ENCODE data around the gene GPN2. TPM values are rescaled to one million over a fixed set of nuclear protein-coding genes. Genes with fewer than 3 reads are reported as not detected.
A peak's percentile ranks its signal among the peaks of the same experiment; 100 is the strongest.

GPN2 gene
- total and polyA plus RNA-seq, 9 of the 15 experiments (the other 6 are each of a cell fraction or from before 2014, with no cell fraction given): 9.9 to 58.8 (median 20.4) TPM

DNA sequence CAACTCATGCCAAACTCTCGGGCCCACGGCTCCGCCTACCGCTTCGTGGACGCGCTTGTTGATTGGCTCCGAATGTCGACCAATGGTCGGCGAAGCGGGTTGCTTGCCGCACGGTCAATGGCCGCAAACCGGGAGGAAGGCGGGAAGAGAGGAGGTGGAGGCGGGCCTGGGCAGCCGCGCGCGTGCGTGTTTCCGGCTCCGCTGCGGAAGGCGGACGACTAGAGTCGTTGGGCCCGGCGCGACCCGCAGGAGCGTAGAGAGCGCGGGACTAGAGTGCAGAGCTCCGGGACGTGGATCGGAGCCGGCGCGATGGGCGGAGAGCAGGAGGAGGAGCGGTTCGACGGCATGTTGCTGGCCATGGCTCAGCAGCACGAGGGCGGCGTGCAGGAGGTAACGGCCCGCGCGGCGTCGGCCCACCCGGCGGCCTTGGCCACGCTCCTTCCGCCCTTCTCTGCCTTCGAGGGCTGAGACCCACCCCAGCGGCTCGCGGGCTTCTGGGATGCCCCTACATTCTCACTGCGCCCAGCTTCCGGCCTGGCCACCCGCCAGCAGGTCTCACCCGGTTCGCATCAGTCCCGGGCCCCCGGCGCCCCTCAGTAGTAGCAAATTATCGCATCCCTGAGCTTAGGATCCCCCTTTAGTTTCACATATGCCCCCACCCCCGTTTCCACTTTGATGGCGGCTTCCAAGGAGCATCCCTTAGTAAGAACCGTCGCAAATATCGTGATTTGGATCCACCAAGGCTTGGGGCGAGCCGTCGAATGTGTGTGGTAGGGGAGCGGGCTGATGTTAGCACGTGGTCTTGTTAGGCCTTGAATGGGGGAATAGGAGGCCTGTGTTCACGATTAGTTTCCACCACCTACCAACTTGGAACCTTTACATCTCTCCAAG, 31.7 kb upstream of the GPN2 start, which contains the start of gene NUDC (continued):
- TF ChIP-seq, protein P1, sequence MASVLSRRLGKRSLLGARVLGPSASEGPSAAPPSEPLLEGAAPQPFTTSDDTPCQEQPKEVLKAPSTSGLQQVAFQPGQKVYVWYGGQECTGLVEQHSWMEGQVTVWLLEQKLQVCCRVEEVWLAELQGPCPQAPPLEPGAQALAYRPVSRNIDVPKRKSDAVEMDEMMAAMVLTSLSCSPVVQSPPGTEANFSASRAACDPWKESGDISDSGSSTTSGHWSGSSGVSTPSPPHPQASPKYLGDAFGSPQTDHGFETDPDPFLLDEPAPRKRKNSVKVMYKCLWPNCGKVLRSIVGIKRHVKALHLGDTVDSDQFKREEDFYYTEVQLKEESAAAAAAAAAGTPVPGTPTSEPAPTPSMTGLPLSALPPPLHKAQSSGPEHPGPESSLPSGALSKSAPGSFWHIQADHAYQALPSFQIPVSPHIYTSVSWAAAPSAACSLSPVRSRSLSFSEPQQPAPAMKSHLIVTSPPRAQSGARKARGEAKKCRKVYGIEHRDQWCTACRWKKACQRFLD (CRISPR knock-in tag; IDR thresholded peaks at IDR 0.05): peak; percentile 89; the same call in 1 of the 2 replicates
- TF ChIP-seq, protein P2, sequence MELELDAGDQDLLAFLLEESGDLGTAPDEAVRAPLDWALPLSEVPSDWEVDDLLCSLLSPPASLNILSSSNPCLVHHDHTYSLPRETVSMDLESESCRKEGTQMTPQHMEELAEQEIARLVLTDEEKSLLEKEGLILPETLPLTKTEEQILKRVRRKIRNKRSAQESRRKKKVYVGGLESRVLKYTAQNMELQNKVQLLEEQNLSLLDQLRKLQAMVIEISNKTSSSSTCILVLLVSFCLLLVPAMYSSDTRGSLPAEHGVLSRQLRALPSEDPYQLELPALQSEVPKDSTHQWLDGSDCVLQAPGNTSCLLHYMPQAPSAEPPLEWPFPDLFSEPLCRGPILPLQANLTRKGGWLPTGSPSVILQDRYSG (tag; conservative IDR thresholded peaks at IDR 0.05; ENCODE audit: low read depth): 0 out of 2 replicates have a peak, but pooled peaks have one; percentile 11
- peak; percentile 66; the same call in 1 of the 2 replicates for TF ChIP-seq KLF1 (tag; IDR thresholded peaks at IDR 0.05)
- TF ChIP-seq ZNF75A (CRISPR knock-in tag; IDR thresholded peaks at IDR 0.05): no peak
- TF ChIP-seq RBFOX2 (IDR thresholded peaks at IDR 0.05; ENCODE audit: low read depth, low read length): peak; percentile 98
- peak; percentile 79 for TF ChIP-seq ZNF431 (CRISPR knock-in tag; IDR thresholded peaks at IDR 0.05)
- TF ChIP-seq, protein P3, sequence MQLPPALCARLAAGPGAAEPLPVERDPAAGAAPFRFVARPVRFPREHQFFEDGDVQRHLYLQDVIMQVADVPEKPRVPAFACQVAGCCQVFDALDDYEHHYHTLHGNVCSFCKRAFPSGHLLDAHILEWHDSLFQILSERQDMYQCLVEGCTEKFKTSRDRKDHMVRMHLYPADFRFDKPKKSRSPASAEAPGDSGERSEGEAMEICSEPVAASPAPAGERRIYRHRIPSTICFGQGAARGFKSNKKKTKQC (CRISPR knock-in tag; IDR thresholded peaks at IDR 0.05): peak; percentile 95
- peak; percentile 49 for TF ChIP-seq RBM22 (IDR thresholded peaks at IDR 0.05; ENCODE audit: low read depth, low read length, poor library complexity, severe bottlenecking)
- TF ChIP-seq, protein P4, sequence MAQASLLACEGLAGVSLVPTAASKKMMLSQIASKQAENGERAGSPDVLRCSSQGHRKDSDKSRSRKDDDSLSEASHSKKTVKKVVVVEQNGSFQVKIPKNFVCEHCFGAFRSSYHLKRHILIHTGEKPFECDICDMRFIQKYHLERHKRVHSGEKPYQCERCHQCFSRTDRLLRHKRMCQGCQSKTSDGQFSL (CRISPR knock-in tag; IDR thresholded peaks at IDR 0.05): peak; percentile 73; the same call in 1 of the 2 replicates
- TF ChIP-seq, protein P4 (tag; IDR thresholded peaks at IDR 0.05): no peak; a peak in 1 of 4 replicates
- no peak for TF ChIP-seq MED1 (CRISPR knock-in tag; IDR thresholded peaks at IDR 0.05; ENCODE audit: borderline replicate concordance)
- TF ChIP-seq NFIC (IDR thresholded peaks at IDR 0.05): peak; percentile 90
- TF ChIP-seq, protein P5, sequence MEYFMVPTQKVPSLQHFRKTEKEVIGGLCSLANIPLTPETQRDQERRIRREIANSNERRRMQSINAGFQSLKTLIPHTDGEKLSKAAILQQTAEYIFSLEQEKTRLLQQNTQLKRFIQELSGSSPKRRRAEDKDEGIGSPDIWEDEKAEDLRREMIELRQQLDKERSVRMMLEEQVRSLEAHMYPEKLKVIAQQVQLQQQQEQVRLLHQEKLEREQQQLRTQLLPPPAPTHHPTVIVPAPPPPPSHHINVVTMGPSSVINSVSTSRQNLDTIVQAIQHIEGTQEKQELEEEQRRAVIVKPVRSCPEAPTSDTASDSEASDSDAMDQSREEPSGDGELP (CRISPR knock-in tag; IDR thresholded peaks at IDR 0.05; ENCODE audit: borderline replicate concordance): peak; percentile 70; the same call in 1 of the 2 replicates
- TF ChIP-seq FOXK1 (CRISPR knock-in tag; IDR thresholded peaks at IDR 0.05; ENCODE audit: borderline replicate concordance): peak; percentile 89; the same call in 1 of the 2 replicates
- TF ChIP-seq PCBP1 (IDR thresholded peaks at IDR 0.05; ENCODE audit: low read depth, low read length, poor library complexity, severe bottlenecking): peak; percentile 29
- TF ChIP-seq ZNF77 (CRISPR knock-in tag; IDR thresholded peaks at IDR 0.05): no peak
- 0 out of 4 replicates have a peak, but pooled peaks of 1 of the 2 experiments have one; percentile 21 for TF ChIP-seq ARNT (IDR thresholded peaks at IDR 0.05)
- TF ChIP-seq POLR2AphosphoS5 (IDR thresholded peaks at IDR 0.05; ENCODE audit: control insufficient read depth, insufficient read depth, low read depth, low read length): peak; percentile 89
- TF ChIP-seq, protein P6, sequence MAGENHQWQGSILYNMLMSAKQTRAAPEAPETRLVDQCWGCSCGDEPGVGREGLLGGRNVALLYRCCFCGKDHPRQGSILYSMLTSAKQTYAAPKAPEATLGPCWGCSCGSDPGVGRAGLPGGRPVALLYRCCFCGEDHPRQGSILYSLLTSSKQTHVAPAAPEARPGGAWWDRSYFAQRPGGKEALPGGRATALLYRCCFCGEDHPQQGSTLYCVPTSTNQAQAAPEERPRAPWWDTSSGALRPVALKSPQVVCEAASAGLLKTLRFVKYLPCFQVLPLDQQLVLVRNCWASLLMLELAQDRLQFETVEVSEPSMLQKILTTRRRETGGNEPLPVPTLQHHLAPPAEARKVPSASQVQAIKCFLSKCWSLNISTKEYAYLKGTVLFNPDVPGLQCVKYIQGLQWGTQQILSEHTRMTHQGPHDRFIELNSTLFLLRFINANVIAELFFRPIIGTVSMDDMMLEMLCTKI (IDR thresholded peaks at IDR 0.05; ENCODE audit: partially characterized antibody): no peak

All from K562 (cell line).